A673 (cell line): ENCODE data around the gene PLEKHH1. TPM values are rescaled to one million over a fixed set of nuclear protein-coding genes. Genes with fewer than 3 reads are reported as not detected.
"Not testable (repeated sequence)": the region's sequence is repeated elsewhere in the genome, so short reads cannot be mapped to it uniquely, and the experiment has no call there.

Source experiments
- BruUV-seq: library from RNA; stranded (reverse); fragments of 400-500 nt; replicated peaks from 2 replicates; lab custom pipeline; 2021; lab: Mats Ljungman, UMichigan
- CTCF ChIA-PET: fragments of 300-600 bp; sonication (Branson Sonifier 250); formaldehyde crosslinking; loops from one replicate; lab custom pipeline; 2022; ENCODE audit warnings: antibody characterized with exemption; lab: Charles Lee
- POLR2A ChIA-PET: fragments of 300-600 bp; sonication (Branson Sonifier 250); formaldehyde crosslinking; loops from one replicate; lab custom pipeline; 2022; ENCODE audit warnings: antibody characterized with exemption; ENCODE audit not compliant: low non-redundant PET; lab: Charles Lee
- DNase-seq: peaks from one replicate; pipeline ENCODE4 v3.0.0-alpha.2; 2015; ENCODE audit warnings: low spot score
- H3K27ac ChIP-seq: fragments of 200-600 bp; sonication (generic); 2 replicates; pipeline ENCODE4 v1.5.1; 2016; ENCODE audit warnings: mixed run types, low read depth, mild to moderate bottlenecking, mixed read lengths, antibody characterized with exemption, low read length; ENCODE audit not compliant: poor library complexity, severe bottlenecking
- H3K27me3 ChIP-seq: fragments of 200-600 bp; sonication (generic); replicated peaks from 2 replicates; pipeline ENCODE4 v1.6.1; 2017; ENCODE audit warnings: mixed run types, low read depth, mild to moderate bottlenecking, mixed read lengths, antibody characterized with exemption, low read length; ENCODE audit not compliant: insufficient read depth, poor library complexity
- H3K36me3 ChIP-seq: fragments of 200-600 bp; sonication (generic); 2 replicates; pipeline ENCODE4 v1.6.1; 2016; ENCODE audit warnings: mixed run types, mild to moderate bottlenecking, mixed read lengths, antibody characterized with exemption, low read length; ENCODE audit not compliant: insufficient read depth, poor library complexity, severe bottlenecking
- H3K4me1 ChIP-seq: fragments of 200-600 bp; sonication (generic); 2 replicates; pipeline ENCODE4 v1.6.1; 2017; ENCODE audit warnings: mixed run types, mild to moderate bottlenecking, mixed read lengths, antibody characterized with exemption, low read length; ENCODE audit not compliant: insufficient read depth, poor library complexity, severe bottlenecking
- H3K4me3 ChIP-seq: fragments of 200-600 bp; sonication (generic); 2 replicates; pipeline ENCODE4 v1.5.1; 2016; ENCODE audit warnings: low read depth, mixed run types, mild to moderate bottlenecking, mixed read lengths, low read length; ENCODE audit not compliant: poor library complexity, severe bottlenecking
- H3K9me3 ChIP-seq: fragments of 200-600 bp; sonication (generic); 2 replicates; pipeline ENCODE4 v1.6.1; 2016; ENCODE audit warnings: mixed run types, low read depth, mild to moderate bottlenecking, mixed read lengths, antibody characterized with exemption, low read length; ENCODE audit not compliant: poor library complexity, severe bottlenecking
- CTCF ChIP-seq: fragments of 300-800, 200-600 bp; sonication (generic); conservative IDR thresholded peaks from 2 replicates; pipeline ENCODE4 v1.5.1; 2017; ENCODE audit warnings: low read depth, mild to moderate bottlenecking, antibody characterized with exemption, low read length, moderate library complexity, mixed read lengths
- EZH2 ChIP-seq: fragments of 200-600 bp; sonication (generic); IDR thresholded peaks from 2 replicates; pipeline ENCODE4 v1.6.1; 2017; ENCODE audit warnings: borderline replicate concordance, low read depth, mild to moderate bottlenecking, mixed read lengths, antibody characterized with exemption, low read length; ENCODE audit not compliant: poor library complexity, severe bottlenecking
- intact Hi-C: fragments of 100-400 bp; cut with micrococcal nuclease; formaldehyde crosslinking; loops from one replicate; pipeline ENCODE4 v1.10.0; 2022; ENCODE audit not compliant: unreplicated experiment
- total RNA-seq: library from RNA; stranded (reverse); gene quantifications from 2 replicates; pipeline ENCODE4 v1.2.3, GENCODE V29; 2021

The PLEKHH1 gene
- total RNA-seq, 1 experiment from 2014 or later = 8.9 TPM

DNA sequence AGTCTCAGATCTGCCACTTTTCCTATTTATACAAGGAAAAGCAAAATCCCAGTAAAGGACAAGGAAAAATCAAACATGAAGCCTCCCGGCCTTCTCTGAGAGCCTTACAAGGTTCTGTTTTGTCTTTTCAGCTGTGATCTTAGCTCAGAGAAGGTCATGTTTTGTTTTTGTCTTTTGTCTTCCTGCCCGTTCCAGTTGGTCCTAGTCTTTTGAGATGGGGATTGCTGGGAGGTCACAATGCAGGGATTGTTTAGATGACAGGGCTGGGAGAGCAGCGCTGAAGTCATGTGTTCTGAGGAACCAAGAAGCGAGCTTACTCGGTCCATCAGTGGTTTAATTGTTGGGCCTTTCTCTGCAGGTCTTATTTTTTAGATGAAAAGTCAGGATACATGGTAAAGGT, 6.0 kb downstream of the PLEKHH1 start:
- intact Hi-C loops = no loop called here
- TF ChIP-seq CTCF (no peak), EZH2 (no peak)
- no TSS peak for BruUV-seq
- no peak for DNase-seq
- Histone ChIP-seq H3K36me3 (no peaks in the 10 kb centered on the region), H3K4me3 (no peak overlapping the region), H3K27me3 (no peaks in the 10 kb centered on the region), H3K4me1 (no peaks in the 10 kb centered on the region), H3K27ac (no peak overlapping the region), H3K9me3 (no peaks in the 10 kb centered on the region)
- POLR2A ChIA-PET = no interaction called here
- CTCF ChIA-PET = no interaction called here

DNA sequence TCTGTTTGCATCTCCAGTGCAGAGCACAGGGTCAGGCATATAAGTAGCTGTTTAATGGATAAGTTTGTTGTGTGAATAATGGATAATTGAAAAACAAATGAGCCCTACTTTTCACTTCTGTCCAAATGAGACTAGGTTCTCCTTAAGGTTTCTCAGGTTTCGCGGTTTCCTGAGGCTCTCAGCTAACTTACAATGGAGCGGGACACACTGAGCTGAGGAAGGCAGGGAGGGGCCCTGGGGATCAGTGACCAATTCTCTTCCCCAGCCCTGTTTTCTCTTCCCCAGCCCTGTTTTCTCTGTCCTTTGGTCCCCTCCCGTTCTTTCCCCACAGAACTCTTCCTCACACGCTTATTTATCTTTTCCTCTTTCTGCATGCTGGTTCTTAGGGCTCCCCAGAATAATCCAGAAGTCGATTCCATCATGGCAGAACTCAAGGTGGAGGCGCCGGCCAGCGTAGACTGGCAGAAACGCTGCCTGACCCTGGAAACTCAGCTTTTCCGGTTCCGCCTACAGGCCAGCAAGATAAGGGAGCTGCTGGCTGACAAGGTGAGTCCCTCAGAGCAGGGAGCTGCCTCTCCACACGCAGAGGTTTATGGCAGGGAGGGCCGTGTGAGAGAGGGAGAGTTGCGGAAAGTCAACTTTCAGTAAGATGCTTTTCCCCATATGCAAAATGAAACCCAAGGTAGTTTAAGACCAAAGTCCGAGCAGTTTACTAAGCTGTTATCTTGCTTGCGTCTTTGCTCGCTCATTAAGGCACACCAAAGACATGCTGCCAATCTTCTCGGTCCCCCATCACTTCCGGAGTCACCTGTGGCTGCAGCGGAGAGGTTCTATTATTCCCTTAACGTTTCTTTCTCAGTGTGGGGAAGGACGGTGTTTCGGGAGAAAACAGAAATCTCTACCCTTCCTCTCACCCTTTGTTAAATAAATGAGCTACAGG, 8.6 kb downstream of the PLEKHH1 start:
- Histone ChIP-seq H3K4me3 (no peak overlapping the region), H3K27ac (no peak overlapping the region), H3K27me3 (no peaks in the 10 kb centered on the region), H3K9me3 (no peaks in the 10 kb centered on the region), H3K36me3 (no peaks in the 10 kb centered on the region), H3K4me1 (no peaks in the 10 kb centered on the region)
- TF ChIP-seq EZH2 (no peak), CTCF (no peak)
- no TSS peak for BruUV-seq
- intact Hi-C loops = no loop called here
- no peak for DNase-seq
- POLR2A ChIA-PET = no interaction called here
- CTCF ChIA-PET = no interaction called here

- CTCF ChIA-PET, H3K27me3 ChIP-seq, intact Hi-C loops, H3K4me3 ChIP-seq, H3K36me3 ChIP-seq, H3K4me1 ChIP-seq, DNase-seq, H3K27ac ChIP-seq, POLR2A ChIA-PET, H3K9me3 ChIP-seq, BruUV-seq: not testable (repeated sequence)
Measured at GRCh38 chr14:67542620-67543019, 9.5 kb downstream of the PLEKHH1 start.
